HEK293 (cell line): Measurements from ENCODE around the gene PARD3B.

Experiments
- CTCF ChIA-PET: fragments of 350-600 bp; formaldehyde crosslinking; extraction: SDS; loops from one replicate; lab custom pipeline; 2021; ENCODE audit warnings: antibody characterized with exemption; lab: Yijun Ruan, JAX
- POLR2A ChIA-PET: fragments of 300-600 bp; formaldehyde crosslinking; extraction: SDS; loops from one replicate; lab custom pipeline; 2020; ENCODE audit warnings: antibody characterized with exemption, inconsistent platforms; lab: Yijun Ruan, JAX
- H3K27ac ChIP-seq: fragments of 200-500 bp; sonication (Bioruptor generic); 2 replicates; pipeline ENCODE4 v1.5.1; 2014; ENCODE audit warnings: low read depth, low read length, control low read depth, inconsistent platforms; ENCODE audit errors: extremely low read depth
- H3K36me3 ChIP-seq, 2 experiments: fragments of 200-500 bp in 1 of 2; sonication (Bioruptor generic) in 1 of 2; 1 replicate in 1 of 2; 2 replicates in 1 of 2; pipeline ENCODE4 v1.5.1; 2014 to 2017; ENCODE audit warnings: inconsistent platforms in 2 of 2, low read length in 2 of 2; ENCODE audit not compliant: control insufficient read depth in 2 of 2, insufficient read depth in 1 of 2
- H3K4me1 ChIP-seq: fragments of 200-500 bp; sonication (Bioruptor generic); 2 replicates; pipeline ENCODE4 v1.5.1; 2014; ENCODE audit warnings: mild to moderate bottlenecking, low read length, inconsistent platforms; ENCODE audit not compliant: control insufficient read depth, insufficient read depth
- H3K4me3 ChIP-seq: 2 replicates; pipeline ENCODE4 v1.5.1; 2011; ENCODE audit warnings: low read depth, mild to moderate bottlenecking, control low read depth, low read length, moderate library complexity
- H3K9me3 ChIP-seq: fragments of 200-500 bp; sonication (Bioruptor generic); 2 replicates; pipeline ENCODE4 v1.5.1; 2014; ENCODE audit warnings: low read depth, low read length, inconsistent platforms; ENCODE audit not compliant: control insufficient read depth, insufficient read depth
- GFI1B ChIP-seq: fragments of 450-650 bp; formaldehyde crosslinking; IDR thresholded peaks from 2 replicates; pipeline ENCODE4 v1.5.1; 2016; ENCODE audit warnings: missing biosample characterization, missing genetic modification characterization
- GLI2 ChIP-seq: fragments of 450-650 bp; formaldehyde crosslinking; IDR thresholded peaks from 2 replicates; pipeline ENCODE4; 2017; ENCODE audit warnings: missing biosample characterization, missing genetic modification characterization, low read depth, borderline replicate concordance
- OSR2 ChIP-seq: fragments of 450-650 bp; formaldehyde crosslinking; IDR thresholded peaks from 2 replicates; pipeline ENCODE4 v1.5.1; 2016; ENCODE audit warnings: missing biosample characterization, missing genetic modification characterization
- ZBTB21 ChIP-seq: fragments of 450-650 bp; formaldehyde crosslinking; IDR thresholded peaks from 2 replicates; pipeline ENCODE4 v1.5.1; 2017; ENCODE audit warnings: missing biosample characterization, missing genetic modification characterization
- ZNF138 ChIP-seq: fragments of 450-650 bp; formaldehyde crosslinking; IDR thresholded peaks from 2 replicates; pipeline ENCODE4 v1.5.1; 2016; ENCODE audit warnings: missing biosample characterization, missing genetic modification characterization, borderline replicate concordance
- ZNF16 ChIP-seq: fragments of 450-650 bp; formaldehyde crosslinking; IDR thresholded peaks from 2 replicates; pipeline ENCODE4 v1.5.1; 2016; ENCODE audit warnings: low read depth, missing biosample characterization, missing genetic modification characterization
- ZNF19 ChIP-seq: fragments of 450-650 bp; formaldehyde crosslinking; IDR thresholded peaks from 2 replicates; pipeline ENCODE4; 2016; ENCODE audit warnings: missing biosample characterization, missing genetic modification characterization, low read depth
- ZNF211 ChIP-seq: fragments of 450-650 bp; formaldehyde crosslinking; IDR thresholded peaks from 2 replicates; pipeline ENCODE4 v1.5.1; 2016; ENCODE audit warnings: low read depth, missing biosample characterization, missing genetic modification characterization
- ZNF214 ChIP-seq: fragments of 450-650 bp; formaldehyde crosslinking; IDR thresholded peaks from 2 replicates; pipeline ENCODE4 v1.5.1; 2017; ENCODE audit warnings: missing biosample characterization, mild to moderate bottlenecking, missing genetic modification characterization, borderline replicate concordance
- ZNF239 ChIP-seq: fragments of 450-650 bp; formaldehyde crosslinking; IDR thresholded peaks from 2 replicates; pipeline ENCODE4 v1.5.1; 2016; ENCODE audit warnings: missing biosample characterization, missing genetic modification characterization
- ZNF391 ChIP-seq: fragments of 450-650 bp; formaldehyde crosslinking; IDR thresholded peaks from 2 replicates; pipeline ENCODE4 v1.5.1; 2016; ENCODE audit warnings: low read depth, missing biosample characterization, missing genetic modification characterization, borderline replicate concordance
- ZNF510 ChIP-seq: fragments of 450-650 bp; formaldehyde crosslinking; IDR thresholded peaks from 2 replicates; pipeline ENCODE4 v1.5.1; 2018; ENCODE audit warnings: mild to moderate bottlenecking, missing genetic modification characterization, missing biosample characterization; ENCODE audit not compliant: insufficient replicate concordance
- ZNF530 ChIP-seq: fragments of 450-650 bp; formaldehyde crosslinking; IDR thresholded peaks from 2 replicates; pipeline ENCODE4 v1.5.1; 2016; ENCODE audit warnings: low read depth, missing biosample characterization, missing genetic modification characterization
- ZNF560 ChIP-seq: fragments of 450-650 bp; formaldehyde crosslinking; IDR thresholded peaks from 2 replicates; pipeline ENCODE4 v1.5.1; 2017; ENCODE audit warnings: missing biosample characterization, missing genetic modification characterization, borderline replicate concordance
- ZNF664 ChIP-seq: fragments of 450-650 bp; formaldehyde crosslinking; IDR thresholded peaks from 2 replicates; pipeline ENCODE4 v1.5.1; 2016; ENCODE audit warnings: missing biosample characterization, missing genetic modification characterization
- TF ChIP-seq, protein P1 (sequence below): fragments of 450-650 bp; formaldehyde crosslinking; IDR thresholded peaks from 2 replicates; pipeline ENCODE4 v1.5.1; 2016; ENCODE audit warnings: missing biosample characterization, missing genetic modification characterization
- TF ChIP-seq, protein P2 (sequence below): fragments of 450-650 bp; formaldehyde crosslinking; IDR thresholded peaks from 2 replicates; pipeline ENCODE4 v1.5.1; 2016; ENCODE audit warnings: missing biosample characterization, missing genetic modification characterization
- TF ChIP-seq, protein P3 (sequence below): fragments of 450-650 bp; IDR thresholded peaks from 2 replicates; pipeline ENCODE4 v1.5.1; 2018; ENCODE audit warnings: missing biosample characterization, mild to moderate bottlenecking, missing genetic modification characterization

PARD3B gene

DNA sequence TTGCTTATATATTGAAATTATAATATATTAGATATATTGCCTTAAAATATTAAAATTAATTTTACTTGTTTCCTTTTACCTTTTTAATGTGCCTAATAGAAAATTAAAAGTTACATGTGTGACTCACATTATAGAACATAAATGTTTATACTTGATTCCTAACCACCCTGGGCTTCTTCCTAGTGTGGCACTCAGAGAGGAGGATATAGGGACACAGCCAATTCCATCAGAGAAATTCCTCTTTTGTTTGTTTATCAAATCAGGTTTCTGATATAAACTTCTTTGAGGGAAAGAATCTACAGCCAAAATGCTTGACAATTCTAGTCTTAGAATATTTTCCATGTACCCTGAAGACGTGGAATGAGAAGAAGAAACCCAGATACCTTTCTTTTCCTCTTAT lies 788.1 kb downstream of the PARD3B start:
- ChIA-PET POLR2A (no interaction called here), CTCF (no interaction called here)
- no peak overlapping the region for H3K4me3 ChIP-seq
- no peak overlapping the region for H3K27ac ChIP-seq
- no peaks in the 10 kb centered on the region for H3K36me3 ChIP-seq
- H3K4me1 ChIP-seq, result no peaks in the 10 kb centered on the region
- TF ChIP-seq ZNF664 (tag by site-specific recombination) (no peak), ZNF19 (tag by site-specific recombination) (no peak), OSR2 (tag by site-specific recombination) (no peak), ZNF239 (tag by site-specific recombination) (no peak), ZNF16 (tag by site-specific recombination) (no peak), ZNF510 (tag by site-specific recombination) (no peak), ZNF211 (no peak), ZNF391 (no peak), ZNF530 (no peak), GFI1B (tag by site-specific recombination) (no peak), ZNF214 (no peak)
- TF ChIP-seq, protein P1, sequence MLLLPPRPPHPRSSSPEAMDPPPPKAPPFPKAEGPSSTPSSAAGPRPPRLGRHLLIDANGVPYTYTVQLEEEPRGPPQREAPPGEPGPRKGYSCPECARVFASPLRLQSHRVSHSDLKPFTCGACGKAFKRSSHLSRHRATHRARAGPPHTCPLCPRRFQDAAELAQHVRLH (tag by site-specific recombination), result no peak
- TF ChIP-seq, protein P2, sequence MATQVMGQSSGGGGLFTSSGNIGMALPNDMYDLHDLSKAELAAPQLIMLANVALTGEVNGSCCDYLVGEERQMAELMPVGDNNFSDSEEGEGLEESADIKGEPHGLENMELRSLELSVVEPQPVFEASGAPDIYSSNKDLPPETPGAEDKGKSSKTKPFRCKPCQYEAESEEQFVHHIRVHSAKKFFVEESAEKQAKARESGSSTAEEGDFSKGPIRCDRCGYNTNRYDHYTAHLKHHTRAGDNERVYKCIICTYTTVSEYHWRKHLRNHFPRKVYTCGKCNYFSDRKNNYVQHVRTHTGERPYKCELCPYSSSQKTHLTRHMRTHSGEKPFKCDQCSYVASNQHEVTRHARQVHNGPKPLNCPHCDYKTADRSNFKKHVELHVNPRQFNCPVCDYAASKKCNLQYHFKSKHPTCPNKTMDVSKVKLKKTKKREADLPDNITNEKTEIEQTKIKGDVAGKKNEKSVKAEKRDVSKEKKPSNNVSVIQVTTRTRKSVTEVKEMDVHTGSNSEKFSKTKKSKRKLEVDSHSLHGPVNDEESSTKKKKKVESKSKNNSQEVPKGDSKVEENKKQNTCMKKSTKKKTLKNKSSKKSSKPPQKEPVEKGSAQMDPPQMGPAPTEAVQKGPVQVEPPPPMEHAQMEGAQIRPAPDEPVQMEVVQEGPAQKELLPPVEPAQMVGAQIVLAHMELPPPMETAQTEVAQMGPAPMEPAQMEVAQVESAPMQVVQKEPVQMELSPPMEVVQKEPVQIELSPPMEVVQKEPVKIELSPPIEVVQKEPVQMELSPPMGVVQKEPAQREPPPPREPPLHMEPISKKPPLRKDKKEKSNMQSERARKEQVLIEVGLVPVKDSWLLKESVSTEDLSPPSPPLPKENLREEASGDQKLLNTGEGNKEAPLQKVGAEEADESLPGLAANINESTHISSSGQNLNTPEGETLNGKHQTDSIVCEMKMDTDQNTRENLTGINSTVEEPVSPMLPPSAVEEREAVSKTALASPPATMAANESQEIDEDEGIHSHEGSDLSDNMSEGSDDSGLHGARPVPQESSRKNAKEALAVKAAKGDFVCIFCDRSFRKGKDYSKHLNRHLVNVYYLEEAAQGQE (tag by site-specific recombination), result no peak
- TF ChIP-seq, all 188 proteins: peak for 0
- H3K9me3 ChIP-seq, result no peaks in the 10 kb centered on the region

DNA sequence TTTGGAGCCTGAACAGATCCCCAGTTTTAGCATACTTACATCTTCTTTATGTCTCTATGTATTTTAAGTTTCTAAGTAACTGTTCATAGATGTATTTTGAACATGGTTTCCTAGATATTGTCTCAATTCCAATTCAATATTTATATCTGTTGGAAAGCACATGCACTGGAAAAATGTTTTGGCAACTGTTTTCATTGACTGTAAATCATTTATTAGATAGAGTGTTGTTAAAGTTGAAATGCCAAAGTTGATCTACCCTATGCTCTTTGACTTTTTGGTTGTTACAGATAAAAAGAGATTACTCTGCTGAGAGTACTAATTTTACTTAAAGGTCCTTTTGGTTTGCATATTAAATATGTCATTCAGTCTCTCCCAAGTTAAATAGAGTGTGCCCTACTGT lies 792.0 kb downstream of the PARD3B start:
- Histone ChIP-seq H3K4me1 (no peaks in the 10 kb centered on the region), H3K4me3 (no peak overlapping the region), H3K36me3 (no peaks in the 10 kb centered on the region), H3K9me3 (no peaks in the 10 kb centered on the region), H3K27ac (no peak overlapping the region)
- ChIA-PET CTCF (interaction anchor here (0.8 kb wide), 1 partner anchor 71 kb away, joined by 3 read pairs; no protein-coding TSS in a partner anchor), POLR2A (no interaction called here)
- no peak for TF ChIP-seq ZBTB21 (tag by site-specific recombination)

DNA sequence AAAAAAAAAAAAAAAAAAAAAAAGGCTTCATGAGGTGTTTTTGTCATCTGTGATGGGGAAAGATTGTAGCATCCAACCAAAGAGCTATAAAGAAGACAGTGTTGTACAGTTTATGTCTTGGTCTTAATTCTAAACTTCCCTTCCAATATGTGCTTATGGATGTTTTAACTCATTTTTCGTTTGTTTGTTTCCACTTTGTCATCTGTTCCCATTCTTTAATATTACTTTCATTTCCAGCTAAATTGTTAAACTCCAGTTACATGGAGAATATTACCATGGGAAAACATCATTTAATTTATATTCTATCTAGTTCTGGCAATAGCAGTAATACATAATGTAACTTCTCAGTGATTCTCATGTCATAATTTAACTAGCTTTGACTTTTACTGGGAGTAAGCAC lies 792.9 kb downstream of the PARD3B start:
- no peaks in the 10 kb centered on the region for H3K36me3 ChIP-seq
- ChIA-PET CTCF (interaction anchor here (0.5 to 0.6 kb wide), 3 partner anchors 330 to 607 kb away, joined by 3 read pairs; no protein-coding TSS in a partner anchor), POLR2A (no interaction called here)
- H3K27ac ChIP-seq, result no peak overlapping the region
- H3K4me1 ChIP-seq, result no peaks in the 10 kb centered on the region
- H3K4me3 ChIP-seq, result no peak overlapping the region
- H3K9me3 ChIP-seq, result no peaks in the 10 kb centered on the region
- TF ChIP-seq ZNF138 (tag by site-specific recombination), result no peak
- TF ChIP-seq, protein P3, sequence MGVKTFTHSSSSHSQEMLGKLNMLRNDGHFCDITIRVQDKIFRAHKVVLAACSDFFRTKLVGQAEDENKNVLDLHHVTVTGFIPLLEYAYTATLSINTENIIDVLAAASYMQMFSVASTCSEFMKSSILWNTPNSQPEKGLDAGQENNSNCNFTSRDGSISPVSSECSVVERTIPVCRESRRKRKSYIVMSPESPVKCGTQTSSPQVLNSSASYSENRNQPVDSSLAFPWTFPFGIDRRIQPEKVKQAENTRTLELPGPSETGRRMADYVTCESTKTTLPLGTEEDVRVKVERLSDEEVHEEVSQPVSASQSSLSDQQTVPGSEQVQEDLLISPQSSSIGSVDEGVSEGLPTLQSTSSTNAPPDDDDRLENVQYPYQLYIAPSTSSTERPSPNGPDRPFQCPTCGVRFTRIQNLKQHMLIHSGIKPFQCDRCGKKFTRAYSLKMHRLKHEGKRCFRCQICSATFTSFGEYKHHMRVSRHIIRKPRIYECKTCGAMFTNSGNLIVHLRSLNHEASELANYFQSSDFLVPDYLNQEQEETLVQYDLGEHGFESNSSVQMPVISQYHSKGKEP, result no peak
- no peak for TF ChIP-seq ZNF560
- TF ChIP-seq GLI2, result no peak
